Psoas muscle (tissue), 8 donors: ENCODE results near the gene NANOS3. TPM values are rescaled to one million over a fixed set of nuclear protein-coding genes. Genes with fewer than 3 reads are reported as not detected.

Source experiments
- ATAC-seq, 4 donors: fragments of 200-7000 bp; cut with Tn5 transposase; one replicate each; pipeline ENCODE4 v1.9.1; 2020; ENCODE audit warnings: moderate library complexity in 3 of 4, mild to moderate bottlenecking in 2 of 4
- DNase-seq, 2 donors: peaks; one replicate each; pipeline ENCODE4 v3.0.0-alpha.2; 2020
- H3K27ac ChIP-seq: fragments of 200-600 bp; one replicate; pipeline ENCODE4 v1.8.0; 2022
- H3K27me3 ChIP-seq, 3 donors: fragments of 200-600 bp in 1 of 3; one replicate each; pipeline versions ENCODE4 v1.6.1 to v1.8.0; 2013 to 2022; ENCODE audit warnings: low read length in 2 of 3, mild to moderate bottlenecking in 2 of 3, moderate library complexity in 1 of 3; ENCODE audit not compliant: insufficient read depth in 3 of 3
- H3K36me3 ChIP-seq, 2 donors: fragments of 200-600 bp in 1 of 2; one replicate each; pipeline versions ENCODE4 v1.6.1 to v1.8.0; 2013 to 2022; ENCODE audit warnings: low read depth in 1 of 2, mild to moderate bottlenecking in 1 of 2, moderate library complexity in 1 of 2; ENCODE audit not compliant: insufficient read depth in 1 of 2
- H3K4me1 ChIP-seq: fragments of 200-600 bp; one replicate; pipeline ENCODE4 v1.8.0; 2022
- H3K4me3 ChIP-seq: fragments of 200-600 bp; one replicate; pipeline ENCODE4 v1.8.0; 2022; ENCODE audit warnings: mild to moderate bottlenecking
- H3K9me3 ChIP-seq: fragments of 200-600 bp; one replicate; pipeline ENCODE4 v1.8.0; 2022
- CTCF ChIP-seq: fragments of 200-600 bp; IDR thresholded peaks from one replicate; pipeline ENCODE4 v1.8.0; 2022; ENCODE audit warnings: antibody characterized with exemption
- WGBS, 3 donors: extraction: QIAGEN DNeasy Blood & Tissue Kit; methylation state at CpG; one replicate each; pipeline versions ENCODE4 v1.1.6 to v1.1.7; 2013; 5-methylcytosine and 5-hydroxymethylcytosine counted together
- intact Hi-C, 2 donors: fragments of 100-400 bp; cut with DNase I; formaldehyde crosslinking; loops; one replicate each; pipeline versions ENCODE4 v1.11.0 to v1.14.2; 2022
- polyA plus RNA-seq, 3 donors: library from polyadenylated mRNA; stranded (reverse); fragments of 200-250 nt; gene quantifications; one replicate each; pipeline ENCODE4 v1.2.3, GENCODE V29; 2013
- total RNA-seq, 4 donors: library from RNA; stranded (reverse); fragmentation: NEBNext Ultra II Directional in 2 of 4; extraction: Animal tissue kit (Norgen Biotek cat#: 25700) in 2 of 4; gene quantifications; one replicate each; pipeline versions ENCODE4 v1.2.1 to v1.2.4, GENCODE V29; 2021 to 2023
- donor health status: healthy with polysubstance abuse.
- donor health status: DM: no; HTN: no; CAD: no; lungs with moderate emphysema.
- donor health status: Bipolar disorder and iron deficiency.
- donor health status: healthy.
- donor health status: DM: yes; HTN: yes; CAD: no.
- donor health status: DM: no; HTN: no; CAD: no.
- donor health status: DM: no; HTN: no; CAD: no.
- donor health status: DM: yes; HTN: yes; CAD: no.

The NANOS3 gene
- total and polyA plus RNA-seq, 7 donors: not detected

GRCh38 chr19:13905634-13906520 is 28.9 kb downstream of the NANOS3 start, which contains the start of the genes BRME1 and CC2D1A:
TSS of gene BRME1 (minus strand) at chr19:13906117. CDS start at chr19:13904892, 1,225 bp downstream.
TSS of gene CC2D1A (plus strand) at chr19:13906201. CDS start at chr19:13906442, 241 bp downstream.
- Histone ChIP-seq H3K36me3 (peaks cover 0 to 16% of the 10 kb centered on the region in 2 donors), H3K4me1 (peaks cover 3% of the 10 kb centered on the region), H3K9me3 (no peaks in the 10 kb centered on the region), H3K27me3 (no peaks in the 10 kb centered on the region), H3K27ac (peak within 1 kb of the TSS; percentile 70), H3K4me3 (peak within 1 kb of the TSS; percentile 83)
- DNase-seq: peak; percentile 95 to 97
- TF ChIP-seq CTCF: no peak
- peak; percentile 98 to 100 (median 99) for ATAC-seq
- WGBS, 3 donors: 2 to 4% (median 4%) methylated on average over 68 to 86 of the region's 86 CpGs
- intact Hi-C loops: loop anchor here (5.0 kb wide), 1 partner anchor 46 kb away; the partner anchor contains the start of gene DCAF15 (in 2 of the 2)

- no peak for TF ChIP-seq CTCF
- WGBS, 3 donors: 2 to 8% (median 3%) methylated on average over 7 to 13 of the region's 13 CpGs
- no peaks in the 10 kb centered on the region for H3K27me3 ChIP-seq
- H3K4me1 ChIP-seq: peaks cover 3% of the 10 kb centered on the region
- H3K9me3 ChIP-seq: no peaks in the 10 kb centered on the region
- H3K36me3 ChIP-seq: peaks cover 0 to 20% of the 10 kb centered on the region in 2 donors
- H3K4me3 ChIP-seq: peak overlapping the region; percentile 83
- DNase-seq (no peak), ATAC-seq (peak; percentile 33 to 49 (median 42))
- H3K27ac ChIP-seq: peak overlapping the region; percentile 70
- intact Hi-C loops: loop anchor here (5.0 kb wide), 1 partner anchor 46 kb away; the partner anchor contains the start of gene DCAF15 (in 2 of the 2)
These were observed 29.6 kb downstream of the NANOS3 start for GRCh38 chr19:13906521-13906904.

DNA sequence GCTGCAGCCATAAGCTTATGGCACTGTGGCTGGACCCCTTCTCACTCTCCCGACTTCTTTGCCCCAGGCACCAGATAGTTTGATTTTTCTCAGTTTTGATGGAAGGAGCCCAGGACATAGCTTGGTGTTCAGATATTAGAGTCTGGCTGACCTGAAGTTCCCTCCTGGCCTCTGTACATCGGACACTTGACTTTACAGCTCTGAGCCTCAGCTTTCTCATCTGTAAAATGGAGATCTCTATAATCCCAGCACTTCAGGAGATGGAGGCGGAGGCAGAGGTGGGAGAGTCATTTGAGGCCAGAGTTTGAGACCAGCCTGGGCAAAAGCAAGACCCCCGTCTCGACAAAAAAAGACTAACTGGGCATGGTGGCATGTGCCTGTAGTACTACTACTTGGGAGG is 30.0 kb downstream of the NANOS3 start:
- Histone ChIP-seq H3K9me3 (no peaks in the 10 kb centered on the region), H3K36me3 (peaks cover 0 to 21% of the 10 kb centered on the region in 2 donors), H3K4me3 (peak overlapping the region; percentile 83), H3K27ac (no peak overlapping the region), H3K27me3 (no peaks in the 10 kb centered on the region), H3K4me1 (peaks cover 3% of the 10 kb centered on the region)
- WGBS, 3 donors: 87 to 91% (median 89%) methylated on average over 5 of the region's 5 CpGs
- ATAC-seq (no peak), DNase-seq (no peak)
- TF ChIP-seq CTCF: no peak
- intact Hi-C loops: loop anchor here (5.0 kb wide), 1 partner anchor 45 kb away; the partner anchor contains the start of gene DCAF15 (in 2 of the 2)

DNA sequence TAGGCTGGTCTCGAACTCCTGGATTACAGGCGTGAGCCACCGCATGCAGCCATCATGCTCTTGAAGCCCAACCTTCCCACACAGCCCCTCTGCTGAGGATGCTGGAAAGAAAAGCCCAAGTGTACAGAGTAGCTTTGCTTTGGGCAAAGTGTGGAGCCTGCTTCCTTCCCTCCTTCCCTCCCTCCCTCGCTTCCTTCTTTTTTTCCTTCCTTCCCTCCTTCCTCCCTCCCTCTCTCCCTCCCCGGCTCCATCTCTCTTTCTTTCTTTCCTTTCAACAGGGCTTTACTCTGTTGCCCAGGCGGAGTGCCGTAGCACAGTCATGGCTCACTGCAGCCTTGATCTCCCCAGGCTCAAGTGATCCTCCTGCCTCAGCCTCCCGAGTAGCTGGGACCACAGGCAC is 31.7 kb downstream of the NANOS3 start:
- ATAC-seq: no peak
- WGBS, 3 donors: 87 to 89% (median 87%) methylated on average over 8 of the region's 8 CpGs
- TF ChIP-seq CTCF: no peak
- Histone ChIP-seq H3K27me3 (no peaks in the 10 kb centered on the region), H3K4me3 (no peak overlapping the region), H3K27ac (no peak overlapping the region), H3K4me1 (peaks cover 3% of the 10 kb centered on the region), H3K9me3 (no peaks in the 10 kb centered on the region), H3K36me3 (peaks cover 0 to 39% of the 10 kb centered on the region in 2 donors)
- DNase-seq: no peak
- intact Hi-C loops: loop anchor here (5.0 kb wide), 1 partner anchor 44 kb away; the partner anchor contains the start of gene DCAF15 (in 2 of the 2)
